HG03378 (cell line): ENCODE results near the gene MOXD1.

Experiments
- ATAC-seq: cut with Tn5 transposase; IDR thresholded peaks from one replicate; pipeline ENCODE4 v1.9.1; 2021; ENCODE audit warnings: mild to moderate bottlenecking, moderate library complexity; ENCODE audit not compliant: unreplicated experiment

The MOXD1 gene

DNA sequence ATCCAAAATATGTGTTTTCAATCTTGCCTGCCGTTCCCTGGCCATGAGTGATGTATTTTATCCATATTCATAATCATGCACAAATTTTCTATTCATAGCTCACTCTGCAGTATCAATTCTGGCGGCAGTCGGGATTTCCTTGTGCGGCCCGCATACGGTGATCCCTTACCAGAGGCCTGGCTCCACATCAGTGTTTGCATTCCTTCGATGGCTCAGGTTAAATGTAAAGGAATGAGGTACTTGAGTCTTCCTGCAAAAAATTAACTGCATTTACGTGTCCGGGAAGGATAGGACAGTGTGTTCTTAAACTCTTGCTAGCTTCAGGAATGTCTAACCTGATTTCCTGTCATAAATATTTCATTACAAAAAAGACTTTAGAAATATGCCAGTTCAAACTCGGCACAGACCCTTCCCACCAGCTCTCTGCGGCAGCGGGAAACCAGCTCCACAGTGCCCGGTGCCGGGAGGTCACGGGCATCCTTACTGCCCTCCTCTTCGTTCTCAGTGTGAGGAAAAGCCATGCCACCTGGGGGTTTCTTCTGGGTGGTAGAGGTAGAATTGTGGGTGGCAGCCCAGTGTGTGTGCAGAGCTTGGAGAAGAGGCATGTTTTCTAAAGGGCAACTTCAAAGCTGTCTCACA lies 154.5 kb downstream of the MOXD1 start:
- no peak for ATAC-seq

DNA sequence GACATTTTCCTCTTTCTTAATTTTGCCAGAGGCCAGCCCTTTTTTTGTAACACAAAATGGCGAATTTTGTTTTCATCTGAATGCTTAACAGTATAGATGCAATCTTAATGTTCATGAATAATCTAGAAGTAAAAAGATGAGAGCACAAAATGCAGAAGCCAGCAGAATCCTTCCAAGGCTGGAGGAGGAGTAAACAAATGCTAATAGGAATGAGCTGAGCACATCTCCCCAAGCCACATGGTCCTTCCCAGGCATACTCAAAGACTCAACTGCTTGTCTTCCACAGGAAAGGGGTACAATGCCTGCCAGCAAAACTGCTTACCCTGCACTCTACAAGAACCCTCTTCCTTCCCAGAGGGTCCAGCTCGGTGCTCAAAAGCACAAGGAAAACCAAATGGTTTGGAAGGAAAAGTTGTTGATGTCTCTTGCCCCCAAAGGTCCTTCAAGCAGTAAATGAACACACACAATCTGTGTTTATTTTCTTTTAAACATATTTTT lies 155.1 kb downstream of the MOXD1 start:
- no peak for ATAC-seq
